ENCODE results near the gene COMT.

The COMT gene

GRCh38 chr22:19916006-19916405 is 25.6 kb upstream of the COMT start:
- no peak for DNase-seq
- no peak overlapping the region for H3K27ac ChIP-seq
- H3K4me3 ChIP-seq (ENCODE audit: low read depth, low read length): no peak overlapping the region
- no peaks in the 10 kb centered on the region for H3K27me3 ChIP-seq (replicated peaks)
- peaks cover 52% of the 10 kb centered on the region for H3K36me3 ChIP-seq (replicated peaks)
- no peak for TF ChIP-seq CTCF (IDR thresholded peaks at IDR 0.05; ENCODE audit: low read depth, low read length, missing control alignments)
- in situ Hi-C loops (cut with HindIII; ENCODE audit: low pct_ligation_motif_present, low sequenced_read_pairs): no loop called here

DNA sequence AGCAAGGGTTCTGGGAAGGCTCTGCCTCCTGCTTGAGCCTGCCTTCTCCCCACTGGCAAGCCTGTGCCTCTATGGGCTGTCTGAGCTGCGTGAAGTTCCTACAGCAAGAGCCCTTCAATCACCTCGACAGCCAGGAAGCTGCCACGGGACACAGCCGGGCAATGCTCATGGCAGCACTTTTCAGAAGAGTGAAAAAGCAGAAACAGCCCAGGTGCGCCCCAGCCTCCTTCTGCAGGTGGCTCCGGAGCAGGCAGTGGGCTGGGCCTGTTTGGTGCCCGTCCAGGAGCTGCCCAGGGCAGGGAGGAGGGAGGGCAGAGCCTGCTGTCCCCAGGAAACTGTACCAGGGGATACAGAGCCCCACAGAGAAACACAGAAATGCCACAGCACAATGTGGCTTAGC is 24.6 kb upstream of the COMT start:
- Histone ChIP-seq H3K27me3 (replicated peaks) (no peaks in the 10 kb centered on the region), H3K36me3 (replicated peaks) (peaks cover 46% of the 10 kb centered on the region), H3K27ac (no peak overlapping the region), H3K4me3 (ENCODE audit: low read depth, low read length) (no peak overlapping the region)
- no peak for TF ChIP-seq CTCF (IDR thresholded peaks at IDR 0.05; ENCODE audit: low read depth, low read length, missing control alignments)
- no peak for DNase-seq
- in situ Hi-C loops (cut with HindIII; ENCODE audit: low pct_ligation_motif_present, low sequenced_read_pairs): no loop called here

GRCh38 chr22:19917389-19918138 is 24.0 kb upstream of the COMT start:
- H3K27me3 ChIP-seq (replicated peaks): no peaks in the 10 kb centered on the region
- H3K4me3 ChIP-seq (ENCODE audit: low read depth, low read length): no peak overlapping the region
- H3K36me3 ChIP-seq (replicated peaks): peaks cover 45% of the 10 kb centered on the region
- H3K27ac ChIP-seq: no peak overlapping the region
- no peak for DNase-seq
- in situ Hi-C loops (cut with HindIII; ENCODE audit: low pct_ligation_motif_present, low sequenced_read_pairs): no loop called here
- no peak for TF ChIP-seq CTCF (IDR thresholded peaks at IDR 0.05; ENCODE audit: low read depth, low read length, missing control alignments)

DNA sequence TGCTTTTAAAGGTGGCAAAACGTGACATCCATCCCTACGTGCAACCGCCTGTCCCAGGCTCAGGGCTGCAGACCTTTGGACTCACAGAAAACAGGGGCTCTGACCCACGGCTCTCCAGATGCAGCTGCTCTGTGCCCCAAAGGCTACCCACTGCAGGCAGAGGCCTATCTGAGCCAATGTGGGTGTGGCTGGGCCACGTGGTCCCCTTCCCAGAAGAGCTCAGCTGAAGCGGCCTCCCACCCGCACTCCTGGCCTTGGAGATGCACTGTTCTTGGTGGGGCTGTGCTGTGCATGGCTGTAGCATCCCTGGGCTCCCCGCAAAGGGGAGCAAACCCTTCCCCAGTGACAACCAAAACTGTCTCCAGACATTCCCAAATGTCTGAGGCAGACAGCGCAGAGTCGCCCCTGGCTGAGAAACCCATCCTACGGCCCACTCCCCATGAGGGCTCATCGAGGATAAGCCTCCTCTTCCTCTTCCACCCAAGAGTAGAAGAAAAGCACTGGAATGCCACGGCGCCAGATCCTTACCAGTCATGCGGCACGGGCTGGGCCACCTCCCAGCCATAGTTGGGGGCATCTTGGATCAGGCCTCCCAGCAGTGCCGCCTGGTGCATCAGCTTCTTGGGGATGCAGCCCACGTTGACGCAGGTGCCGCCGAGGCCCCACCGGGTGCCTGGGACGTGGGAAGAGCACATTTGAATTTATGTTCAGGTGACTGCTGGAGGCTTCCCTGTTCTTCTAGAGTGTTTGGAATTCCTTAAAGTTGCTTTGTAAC is 23.1 kb upstream of the COMT start:
- H3K27ac ChIP-seq: no peak overlapping the region
- H3K36me3 ChIP-seq (replicated peaks): peaks cover 44% of the 10 kb centered on the region
- in situ Hi-C loops (cut with HindIII; ENCODE audit: low pct_ligation_motif_present, low sequenced_read_pairs): no loop called here
- no peak overlapping the region for H3K4me3 ChIP-seq (ENCODE audit: low read depth, low read length)
- H3K27me3 ChIP-seq (replicated peaks): no peaks in the 10 kb centered on the region
- no peak for DNase-seq
- no peak for TF ChIP-seq CTCF (IDR thresholded peaks at IDR 0.05; ENCODE audit: low read depth, low read length, missing control alignments)

- Histone ChIP-seq H3K4me3 (ENCODE audit: low read depth, low read length) (no peak overlapping the region), H3K27ac (no peak overlapping the region), H3K36me3 (replicated peaks) (peaks cover 31% of the 10 kb centered on the region), H3K27me3 (replicated peaks) (no peaks in the 10 kb centered on the region)
- no peak for TF ChIP-seq CTCF (IDR thresholded peaks at IDR 0.05; ENCODE audit: low read depth, low read length, missing control alignments)
- DNase-seq: no peak
- in situ Hi-C loops (cut with HindIII; ENCODE audit: low pct_ligation_motif_present, low sequenced_read_pairs): no loop called here
Observed at GRCh38 chr22:19919701-19920363, 21.7 kb upstream of the COMT start.

All from brain microvascular endothelial cell (primary cell).